Osteoblast (primary cell): ENCODE results near the gene MCRIP2. TPM values are rescaled to one million over a fixed set of nuclear protein-coding genes. Genes with fewer than 3 reads are reported as not detected.

ENCODE experiments used
- DNase-seq: peaks from one replicate; pipeline ENCODE4 v3.0.0; 2011; ENCODE audit warnings: low spot score, mixed read lengths; ENCODE audit not compliant: insufficient read length; ENCODE audit errors: missing footprints
- H2AFZ ChIP-seq: 2 replicates; pipeline ENCODE4 v1.6.0; 2011; ENCODE audit warnings: mild to moderate bottlenecking, low read length
- H3K27ac ChIP-seq: 2 replicates; pipeline ENCODE4 v1.5.1; 2011; ENCODE audit warnings: mild to moderate bottlenecking, low read depth, low read length, moderate library complexity
- H3K27me3 ChIP-seq: 2 replicates; pipeline ENCODE4 v1.6.0; 2012; ENCODE audit warnings: mild to moderate bottlenecking, control low read depth, inconsistent platforms, low read length, moderate library complexity; ENCODE audit not compliant: insufficient read depth
- H3K36me3 ChIP-seq: 2 replicates; pipeline ENCODE4 v1.5.1; 2011; ENCODE audit warnings: mild to moderate bottlenecking, low read length, control low read depth, moderate library complexity; ENCODE audit not compliant: insufficient read depth
- H3K4me1 ChIP-seq: 2 replicates; pipeline ENCODE4 v1.5.1; 2011; ENCODE audit warnings: mild to moderate bottlenecking, low read length, control low read depth, moderate library complexity; ENCODE audit not compliant: insufficient read depth
- H3K4me2 ChIP-seq: 2 replicates; pipeline ENCODE4 v1.6.0; 2011; ENCODE audit warnings: mild to moderate bottlenecking, low read length; ENCODE audit not compliant: insufficient read depth
- H3K4me3 ChIP-seq: fragments of 200-600 bp; sonication (generic); 3 replicates; pipeline ENCODE4 v1.5.1; 2012; ENCODE audit warnings: mild to moderate bottlenecking, low read length, inconsistent platforms; ENCODE audit not compliant: insufficient read depth
- H3K79me2 ChIP-seq: 2 replicates; pipeline ENCODE4 v1.6.0; 2012; ENCODE audit warnings: mild to moderate bottlenecking, low read length, control low read depth, inconsistent platforms; ENCODE audit not compliant: insufficient read depth
- H3K9me3 ChIP-seq: 2 replicates; pipeline ENCODE4 v1.5.1; 2011; ENCODE audit warnings: low read depth, low read length, control low read depth
- H4K20me1 ChIP-seq: 2 replicates; pipeline ENCODE4 v1.6.0; 2012; ENCODE audit warnings: mild to moderate bottlenecking, low read length, control low read depth; ENCODE audit not compliant: insufficient read depth
- CTCF ChIP-seq: IDR thresholded peaks from 2 replicates; pipeline ENCODE4 v1.5.1; 2011; ENCODE audit warnings: mild to moderate bottlenecking, low read depth, low read length, moderate library complexity; ENCODE audit errors: extremely low read depth
- total RNA-seq: library from RNA; depleted of rRNA; stranded (reverse); fragments of >200 nt; gene quantifications from 2 replicates; pipeline ENCODE4 v1.2.3, GENCODE V29; 2012

Gene MCRIP2
- total RNA-seq, 1 donor: 20.3 TPM

DNA sequence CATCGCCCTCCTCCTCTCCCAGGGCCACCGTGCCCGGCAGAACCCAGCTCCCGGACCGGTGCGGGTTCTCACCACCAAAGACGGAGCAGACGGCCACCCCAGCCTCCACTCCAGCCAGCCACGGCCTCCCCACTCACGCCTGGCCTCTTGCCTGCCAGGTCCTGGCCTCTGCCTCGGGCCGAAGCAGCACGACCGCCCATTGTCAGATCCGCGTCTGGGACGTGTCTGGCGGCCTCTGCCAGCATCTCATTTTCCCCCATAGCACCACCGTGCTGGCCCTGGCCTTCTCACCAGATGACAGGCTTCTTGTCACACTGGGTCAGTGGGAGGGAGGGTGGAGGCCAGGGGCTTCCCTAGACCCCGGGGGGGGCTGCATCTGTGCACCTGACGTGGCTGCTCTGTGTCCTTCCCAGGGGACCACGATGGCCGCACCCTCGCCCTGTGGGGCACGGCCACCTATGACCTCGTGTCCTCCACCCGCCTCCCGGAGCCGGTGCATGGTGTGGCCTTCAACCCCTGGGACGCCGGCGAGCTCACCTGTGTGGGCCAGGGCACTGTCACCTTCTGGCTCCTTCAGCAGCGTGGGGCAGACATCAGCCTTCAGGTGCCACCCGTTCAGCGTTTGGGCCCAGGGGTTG lies 19.7 kb downstream of the MCRIP2 start:
- Histone ChIP-seq H3K27ac (no peak overlapping the region), H3K4me1 (no peaks in the 10 kb centered on the region), H3K27me3 (no peaks in the 10 kb centered on the region), H3K4me2 (no peak overlapping the region), H3K4me3 (no peak overlapping the region), H3K79me2 (no peaks in the 10 kb centered on the region), H2AFZ (no peak overlapping the region), H3K9me3 (no peaks in the 10 kb centered on the region), H4K20me1 (no peaks in the 10 kb centered on the region), H3K36me3 (peaks cover 2% of the 10 kb centered on the region)
- TF ChIP-seq CTCF: no peak
- no peak for DNase-seq

DNA sequence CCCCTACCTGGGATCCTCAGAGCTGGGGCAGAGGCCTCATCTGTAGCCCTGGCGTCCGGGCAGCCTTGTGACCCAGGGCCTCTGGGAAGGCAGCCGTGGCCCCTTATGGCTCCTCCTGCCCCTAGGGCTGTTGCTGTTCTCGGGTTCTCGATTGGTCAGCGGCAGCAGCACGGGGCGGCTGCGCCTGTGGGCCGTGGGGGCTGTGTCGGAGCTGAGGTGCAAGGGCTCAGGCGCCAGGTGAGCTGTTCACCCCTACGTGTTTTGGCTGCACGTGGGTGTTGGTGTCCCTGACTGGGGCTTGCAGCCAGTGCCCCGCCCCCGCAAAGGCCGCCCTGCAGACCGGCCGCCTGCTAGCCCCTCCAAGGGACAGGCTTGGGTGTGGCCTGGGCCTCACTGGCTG lies 20.5 kb downstream of the MCRIP2 start:
- H3K4me3 ChIP-seq: no peak overlapping the region

GRCh38 chr16:662597-662996 lies 21.0 kb downstream of the MCRIP2 start:
- H3K9me3 ChIP-seq: no peaks in the 10 kb centered on the region
- no peak for TF ChIP-seq CTCF
- no peak for DNase-seq
- no peak overlapping the region for H2AFZ ChIP-seq
- no peak overlapping the region for H3K4me3 ChIP-seq
- H3K36me3 ChIP-seq: peaks cover 2% of the 10 kb centered on the region
- no peaks in the 10 kb centered on the region for H4K20me1 ChIP-seq
- peaks cover 2% of the 10 kb centered on the region for H3K79me2 ChIP-seq
- H3K4me1 ChIP-seq: peaks cover under 1% of the 10 kb centered on the region
- no peak overlapping the region for H3K4me2 ChIP-seq
- H3K27me3 ChIP-seq: no peaks in the 10 kb centered on the region
- no peak overlapping the region for H3K27ac ChIP-seq

More for the DNA sequence above, 20.5 kb downstream of the MCRIP2 start:
- Histone ChIP-seq H3K4me2 (no peak overlapping the region), H2AFZ (no peak overlapping the region), H3K27me3 (no peaks in the 10 kb centered on the region), H3K79me2 (no peaks in the 10 kb centered on the region), H3K9me3 (no peaks in the 10 kb centered on the region), H3K27ac (no peak overlapping the region), H4K20me1 (no peaks in the 10 kb centered on the region), H3K4me1 (no peaks in the 10 kb centered on the region), H3K36me3 (peaks cover 2% of the 10 kb centered on the region)
- no peak for TF ChIP-seq CTCF
- no peak for DNase-seq

- Histone ChIP-seq H3K79me2 (peaks cover 35% of the 10 kb centered on the region), H4K20me1 (peaks cover 20% of the 10 kb centered on the region), H3K27me3 (no peaks in the 10 kb centered on the region), H3K36me3 (peaks cover 20% of the 10 kb centered on the region), H3K27ac (no peak overlapping the region), H3K9me3 (no peaks in the 10 kb centered on the region), H3K4me3 (no peak overlapping the region), H2AFZ (no peak overlapping the region), H3K4me2 (no peak overlapping the region), H3K4me1 (peaks cover 10% of the 10 kb centered on the region)
- TF ChIP-seq CTCF: no peak
- no peak for DNase-seq
These were observed 24.9 kb downstream of the MCRIP2 start for GRCh38 chr16:666572-666971.
